Measurements from ENCODE around the gene LDHA.

The LDHA gene

GRCh38 chr11:18429332-18429731, 35.0 kb downstream of the LDHA start:
- no peak overlapping the region for H3K4me3 ChIP-seq (ENCODE audit: low read depth, low read length)

DNA sequence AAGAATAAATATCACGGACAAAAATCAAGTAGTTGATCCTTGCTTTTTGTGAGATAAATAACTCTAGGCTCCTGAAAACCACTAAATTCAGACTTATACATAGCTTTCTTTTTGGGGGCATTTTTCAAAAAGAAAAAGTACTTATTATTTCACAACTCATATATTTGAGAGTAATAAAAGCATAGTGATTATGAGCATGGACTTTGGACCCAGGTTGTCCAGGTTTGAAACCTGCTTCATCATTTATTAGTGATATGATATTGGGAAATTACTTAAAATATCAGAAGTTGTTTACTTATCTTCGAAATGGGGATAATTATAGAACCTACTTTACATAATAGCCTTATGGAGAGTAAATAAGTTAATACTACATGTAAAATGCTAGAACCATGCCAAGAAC, 44.3 kb downstream of the LDHA start:
- Histone ChIP-seq H3K4me1 (ENCODE audit: control insufficient read depth, insufficient read depth, low read length) (no peaks in the 10 kb centered on the region), H3K36me3 (ENCODE audit: control insufficient read depth, insufficient read depth, low read length) (no peaks in the 10 kb centered on the region), H3K4me3 (ENCODE audit: low read depth, low read length) (no peak overlapping the region), H3K27me3 (ENCODE audit: control insufficient read depth, insufficient read depth, low read length) (no peaks in the 10 kb centered on the region), H3K9me3 (ENCODE audit: control insufficient read depth, insufficient read depth, low read length) (no peaks in the 10 kb centered on the region), H3K27ac (ENCODE audit: low read depth, low read length) (no peak overlapping the region), H3K9ac (ENCODE audit: low read depth, low read length) (no peak overlapping the region)

More at GRCh38 chr11:18429332-18429731, 35.0 kb downstream of the LDHA start:
- no peaks in the 10 kb centered on the region for H3K9me3 ChIP-seq (ENCODE audit: control insufficient read depth, insufficient read depth, low read length)
- no peaks in the 10 kb centered on the region for H3K27me3 ChIP-seq (ENCODE audit: control insufficient read depth, insufficient read depth, low read length)
- H3K9ac ChIP-seq (ENCODE audit: low read depth, low read length), result no peak overlapping the region
- H3K4me1 ChIP-seq (ENCODE audit: control insufficient read depth, insufficient read depth, low read length), result no peaks in the 10 kb centered on the region
- H3K36me3 ChIP-seq (ENCODE audit: control insufficient read depth, insufficient read depth, low read length), result no peaks in the 10 kb centered on the region
- no peak overlapping the region for H3K27ac ChIP-seq (ENCODE audit: low read depth, low read length)

- no peaks in the 10 kb centered on the region for H3K9me3 ChIP-seq (ENCODE audit: control insufficient read depth, insufficient read depth, low read length)
- H3K27ac ChIP-seq (ENCODE audit: low read depth, low read length), result no peak overlapping the region
- H3K9ac ChIP-seq (ENCODE audit: low read depth, low read length), result no peak overlapping the region
- H3K36me3 ChIP-seq (ENCODE audit: control insufficient read depth, insufficient read depth, low read length), result no peaks in the 10 kb centered on the region
- no peaks in the 10 kb centered on the region for H3K27me3 ChIP-seq (ENCODE audit: control insufficient read depth, insufficient read depth, low read length)
- no peaks in the 10 kb centered on the region for H3K4me1 ChIP-seq (ENCODE audit: control insufficient read depth, insufficient read depth, low read length)
- H3K4me3 ChIP-seq (ENCODE audit: low read depth, low read length), result no peak overlapping the region
These were observed 54.9 kb downstream of the LDHA start for GRCh38 chr11:18449251-18449650.

GRCh38 chr11:18452927-18453326, 58.6 kb downstream of the LDHA start:
- no peaks in the 10 kb centered on the region for H3K27me3 ChIP-seq (ENCODE audit: control insufficient read depth, insufficient read depth, low read length)
- H3K9me3 ChIP-seq (ENCODE audit: control insufficient read depth, insufficient read depth, low read length), result no peaks in the 10 kb centered on the region
- H3K27ac ChIP-seq (ENCODE audit: low read depth, low read length), result no peak overlapping the region
- no peak overlapping the region for H3K9ac ChIP-seq (ENCODE audit: low read depth, low read length)
- no peak overlapping the region for H3K4me3 ChIP-seq (ENCODE audit: low read depth, low read length)
- H3K36me3 ChIP-seq (ENCODE audit: control insufficient read depth, insufficient read depth, low read length), result no peaks in the 10 kb centered on the region
- H3K4me1 ChIP-seq (ENCODE audit: control insufficient read depth, insufficient read depth, low read length), result no peaks in the 10 kb centered on the region

GRCh38 chr11:18455686-18456372, 61.5 kb downstream of the LDHA start, which contains the start of gene LDHAL6A:
LDHAL6A (plus strand) TSS chr11:18455856; CDS start chr11:18456681, 825 bp downstream.
- Histone ChIP-seq H3K27ac (ENCODE audit: low read depth, low read length) (no peak within 1 kb of the TSS), H3K9me3 (ENCODE audit: control insufficient read depth, insufficient read depth, low read length) (no peaks in the 10 kb centered on the region), H3K4me3 (ENCODE audit: low read depth, low read length) (no peak within 1 kb of the TSS), H3K9ac (ENCODE audit: low read depth, low read length) (no peak within 1 kb of the TSS), H3K4me1 (ENCODE audit: control insufficient read depth, insufficient read depth, low read length) (no peaks in the 10 kb centered on the region), H3K27me3 (ENCODE audit: control insufficient read depth, insufficient read depth, low read length) (no peaks in the 10 kb centered on the region), H3K36me3 (ENCODE audit: control insufficient read depth, insufficient read depth, low read length) (no peaks in the 10 kb centered on the region)

DNA sequence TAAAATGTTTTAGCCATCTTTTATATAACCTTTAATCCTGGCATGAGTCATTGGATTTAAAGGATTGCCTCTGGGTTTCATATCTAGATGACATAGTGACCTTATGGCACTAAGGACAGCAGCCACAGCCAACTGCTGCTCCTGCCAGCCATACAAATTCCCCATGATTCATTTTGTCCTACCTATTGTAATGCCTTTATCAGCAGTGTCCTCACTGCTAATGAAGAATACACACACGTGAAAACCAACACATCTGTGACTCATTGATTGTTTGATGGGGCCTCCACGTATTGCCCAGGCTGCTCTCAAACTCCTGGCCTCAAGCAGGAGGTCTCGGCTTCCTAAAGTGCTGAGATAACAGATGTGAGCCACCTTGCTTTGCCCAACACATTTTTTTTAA, 63.1 kb downstream of the LDHA start:
- Histone ChIP-seq H3K4me3 (ENCODE audit: low read depth, low read length) (no peak overlapping the region), H3K27ac (ENCODE audit: low read depth, low read length) (no peak overlapping the region), H3K36me3 (ENCODE audit: control insufficient read depth, insufficient read depth, low read length) (no peaks in the 10 kb centered on the region)

More for the DNA sequence above, 63.1 kb downstream of the LDHA start:
- no peaks in the 10 kb centered on the region for H3K4me1 ChIP-seq (ENCODE audit: control insufficient read depth, insufficient read depth, low read length)
- H3K9ac ChIP-seq (ENCODE audit: low read depth, low read length), result no peak overlapping the region
- no peaks in the 10 kb centered on the region for H3K9me3 ChIP-seq (ENCODE audit: control insufficient read depth, insufficient read depth, low read length)
- no peaks in the 10 kb centered on the region for H3K27me3 ChIP-seq (ENCODE audit: control insufficient read depth, insufficient read depth, low read length)
